Lung microvascular endothelial cell (primary cell): ENCODE measurements around the gene NFATC1. TPM values are rescaled to one million over a fixed set of nuclear protein-coding genes. Genes with fewer than 3 reads are reported as not detected.
"Not testable (repeated sequence)": the region's sequence is repeated elsewhere in the genome, so short reads cannot be mapped to it uniquely, and the experiment has no call there.

Source experiments
- DNase-seq, 2 donors: peaks; one replicate each; pipeline versions ENCODE4 v3.0.0 to v3.0.0-alpha.2; 2010; ENCODE audit warnings: low read depth in 2 of 2
- total RNA-seq: library from RNA; depleted of rRNA; stranded (reverse); fragments of >200 nt; gene quantifications from 2 replicates; pipeline ENCODE4 v1.2.1, GENCODE V29; 2014

The NFATC1 gene
- total RNA-seq, 1 donor from 2014 or later, result 20.8 TPM

DNA sequence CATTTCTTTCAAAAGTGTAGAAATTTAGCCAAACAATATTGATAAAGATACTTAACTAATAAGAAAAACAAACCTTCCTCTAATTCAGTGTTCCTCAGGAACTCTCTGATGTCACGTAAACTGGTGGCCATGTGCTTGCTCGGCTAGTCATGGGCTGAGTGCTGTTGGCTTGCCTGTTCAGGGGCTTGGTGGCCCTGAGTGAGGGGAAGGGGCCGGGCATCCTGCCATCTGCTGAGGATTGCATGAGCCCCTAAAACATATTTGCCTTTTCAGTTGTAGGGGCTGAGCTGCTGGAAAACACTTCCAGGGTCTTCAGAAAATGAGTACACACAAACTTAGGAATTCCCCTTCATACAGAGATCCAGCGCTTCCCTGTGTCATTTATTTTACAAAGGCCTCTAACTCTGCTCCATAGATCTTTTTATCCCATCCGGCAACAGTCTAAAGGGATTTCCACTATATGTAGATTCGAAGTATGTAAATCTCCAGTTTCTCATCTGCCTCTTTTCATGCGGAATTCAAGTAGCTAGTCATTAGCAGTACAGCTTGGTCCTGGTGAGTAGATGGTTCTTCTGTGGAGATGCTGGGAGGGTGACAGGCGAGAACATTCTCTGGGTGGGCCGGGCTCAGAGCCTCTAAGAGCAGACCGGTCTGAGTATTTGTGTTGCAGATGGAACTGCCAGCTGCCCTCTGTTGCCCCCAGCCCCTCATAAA lies 20.1 kb upstream of the NFATC1 start:
- no peak for DNase-seq

DNA sequence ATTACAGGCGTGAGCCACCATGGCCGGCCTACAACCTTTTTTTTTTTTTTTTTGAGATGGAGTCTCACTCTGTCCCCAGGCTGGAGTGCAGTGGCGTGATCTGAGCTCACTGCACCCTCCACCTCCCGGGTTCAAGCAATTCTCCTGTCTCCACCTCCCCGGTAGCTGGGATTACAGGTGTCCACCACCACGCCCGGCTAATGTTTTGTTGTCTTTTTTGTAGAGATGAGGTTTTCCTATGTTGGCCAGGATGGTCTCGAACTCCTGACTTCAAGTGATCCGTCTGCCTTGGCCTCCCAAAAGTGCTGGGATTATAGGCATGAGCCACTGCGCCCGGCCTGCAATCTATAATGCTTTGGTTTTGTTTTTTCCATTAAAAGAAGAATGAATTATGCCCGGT lies 19.1 kb upstream of the NFATC1 start:
- not testable (repeated sequence) for DNase-seq

DNA sequence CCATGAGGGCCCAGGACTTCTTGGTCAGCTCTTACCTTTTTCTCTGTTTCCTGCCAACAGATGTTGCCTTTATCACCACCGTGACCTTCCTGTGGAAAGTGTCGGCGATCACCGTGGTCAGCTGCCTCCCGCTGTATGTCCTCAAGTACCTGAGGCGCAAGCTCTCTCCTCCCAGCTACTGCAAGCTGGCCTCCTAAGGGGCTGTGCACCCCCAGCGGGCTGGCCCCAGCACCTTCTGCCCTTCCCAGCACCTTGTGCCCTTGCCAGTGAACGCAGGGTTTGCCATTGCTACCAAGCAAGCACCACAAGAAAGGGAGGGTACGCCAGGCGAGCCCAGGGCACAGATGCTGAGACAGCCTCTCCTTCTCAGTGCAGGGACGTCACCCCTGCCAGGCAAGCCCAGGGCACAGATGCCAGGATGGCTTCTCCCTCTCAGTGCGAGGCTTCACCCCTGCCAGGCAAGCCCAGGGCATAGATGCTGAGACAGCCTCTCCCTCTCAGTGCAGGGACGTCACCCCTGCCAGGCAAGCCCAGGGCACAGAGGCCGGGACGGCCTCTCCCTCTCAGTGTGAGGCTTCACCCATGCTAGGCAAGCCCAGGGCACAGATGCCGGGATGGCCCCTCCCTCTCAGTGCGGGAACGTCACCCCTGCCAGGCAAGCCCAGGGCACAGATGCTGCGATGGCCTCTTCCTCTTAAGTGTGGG lies 18.4 kb upstream of the NFATC1 start:
- DNase-seq, result no peak

DNA sequence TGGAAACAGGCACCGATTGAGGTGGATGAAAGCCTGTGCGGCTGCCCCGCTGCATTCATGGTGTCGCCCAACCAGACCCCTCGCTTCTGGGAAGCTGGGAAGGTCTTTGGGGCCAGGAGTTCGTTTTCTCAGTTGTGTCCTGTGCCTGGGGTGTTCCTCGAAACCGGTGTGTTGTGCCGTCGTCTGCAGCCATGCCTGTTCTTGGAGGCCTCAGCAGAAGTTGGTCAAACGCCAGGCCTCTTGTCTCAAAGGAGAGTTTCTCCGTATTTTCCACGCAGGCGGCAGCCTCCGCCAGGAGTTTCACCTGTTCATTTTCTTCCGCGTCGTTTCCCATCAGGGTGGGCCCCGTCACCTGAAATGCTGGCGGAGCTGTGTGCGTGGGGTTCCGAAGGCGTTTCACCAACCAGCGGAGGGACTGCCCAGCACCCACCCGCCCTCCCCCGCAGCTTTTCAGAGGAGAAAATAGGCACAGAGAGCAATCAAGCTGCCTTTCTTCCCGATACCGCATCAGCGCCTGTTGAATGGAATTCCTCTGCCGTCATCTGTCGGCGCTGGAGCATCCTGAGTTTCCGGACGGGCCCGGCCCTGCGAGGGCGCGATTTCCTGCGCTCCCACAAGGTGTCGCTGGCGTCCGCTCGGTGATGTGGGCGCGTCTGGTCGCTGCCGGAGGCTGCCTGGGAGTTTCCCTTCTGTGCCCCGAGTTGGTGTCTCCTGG lies 17.0 kb upstream of the NFATC1 start:
- peak; percentile 85 to 91 for DNase-seq

DNA sequence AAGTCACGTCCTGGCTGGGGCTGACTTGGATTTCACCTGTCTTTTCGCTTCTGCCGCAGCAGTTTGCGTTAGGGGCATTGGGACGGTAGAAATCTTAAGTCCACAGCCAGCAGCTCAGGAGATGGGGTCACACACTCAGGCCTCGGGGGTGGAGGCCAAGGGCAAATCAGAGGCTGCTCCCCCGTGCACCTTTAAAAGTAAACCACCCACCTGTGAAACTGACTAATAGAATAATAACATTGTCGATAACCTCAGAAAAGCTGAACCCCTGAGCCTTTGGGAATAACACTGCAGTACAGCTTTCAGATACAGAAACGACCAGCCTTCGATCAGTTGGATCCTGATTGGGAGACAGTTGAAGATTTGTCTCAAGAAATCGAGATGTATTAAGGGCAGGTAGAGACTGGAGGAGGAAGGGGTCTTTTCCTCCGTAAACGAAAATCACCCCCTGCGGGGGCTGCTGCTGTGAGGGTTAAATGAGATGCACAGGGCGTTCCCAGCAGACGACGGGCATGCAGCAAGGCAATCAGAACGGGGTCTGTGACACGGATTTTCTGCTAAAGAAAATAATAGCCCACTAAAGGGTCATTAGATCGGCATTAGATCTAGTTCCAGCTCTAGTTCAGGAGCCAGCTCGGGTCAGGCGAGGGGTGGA lies 16.4 kb upstream of the NFATC1 start:
- no peak for DNase-seq

DNA sequence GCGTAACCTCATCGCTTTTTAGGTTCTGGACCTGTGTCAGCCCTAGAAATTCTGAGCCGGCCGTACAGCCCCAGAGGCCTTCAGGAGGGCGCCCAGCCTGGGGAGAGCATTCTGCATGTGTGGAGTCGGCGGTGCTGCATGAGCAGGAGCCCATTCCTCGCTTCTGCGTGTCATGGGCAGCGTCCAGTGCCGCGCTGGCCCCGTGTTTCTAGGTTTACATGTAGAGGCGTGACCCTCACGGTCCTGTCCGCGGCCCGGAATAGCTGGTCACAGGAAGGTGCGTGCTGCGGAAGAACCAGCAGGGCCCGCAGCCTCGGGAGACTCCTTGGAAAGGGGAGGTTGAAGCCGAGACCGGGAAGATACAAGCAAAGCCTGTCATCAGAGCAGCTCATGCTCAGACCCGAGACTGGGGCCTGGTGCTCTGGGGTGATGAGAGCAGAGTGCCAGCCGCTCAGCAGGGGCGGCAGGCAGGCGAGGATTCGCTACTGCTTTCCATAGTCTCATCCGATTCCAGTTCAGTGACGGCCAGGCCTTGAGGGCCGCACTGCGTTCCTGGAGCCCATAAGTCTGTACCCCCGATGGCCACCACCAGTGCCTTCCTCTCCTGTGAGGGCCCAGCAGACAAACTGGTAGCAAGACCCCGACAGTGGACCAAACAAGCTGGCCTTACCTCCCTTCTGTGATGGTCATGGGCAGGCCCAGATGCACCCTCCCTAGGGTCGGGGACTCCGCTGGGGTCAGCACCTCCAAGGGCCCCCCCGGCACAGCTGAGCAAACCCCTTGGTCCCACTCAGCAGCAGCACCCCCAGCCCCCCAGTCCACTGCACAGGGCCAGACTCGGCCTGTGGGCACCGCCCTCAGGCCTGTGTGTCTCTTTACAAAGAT lies 15.6 kb upstream of the NFATC1 start:
- DNase-seq, result no peak

DNA sequence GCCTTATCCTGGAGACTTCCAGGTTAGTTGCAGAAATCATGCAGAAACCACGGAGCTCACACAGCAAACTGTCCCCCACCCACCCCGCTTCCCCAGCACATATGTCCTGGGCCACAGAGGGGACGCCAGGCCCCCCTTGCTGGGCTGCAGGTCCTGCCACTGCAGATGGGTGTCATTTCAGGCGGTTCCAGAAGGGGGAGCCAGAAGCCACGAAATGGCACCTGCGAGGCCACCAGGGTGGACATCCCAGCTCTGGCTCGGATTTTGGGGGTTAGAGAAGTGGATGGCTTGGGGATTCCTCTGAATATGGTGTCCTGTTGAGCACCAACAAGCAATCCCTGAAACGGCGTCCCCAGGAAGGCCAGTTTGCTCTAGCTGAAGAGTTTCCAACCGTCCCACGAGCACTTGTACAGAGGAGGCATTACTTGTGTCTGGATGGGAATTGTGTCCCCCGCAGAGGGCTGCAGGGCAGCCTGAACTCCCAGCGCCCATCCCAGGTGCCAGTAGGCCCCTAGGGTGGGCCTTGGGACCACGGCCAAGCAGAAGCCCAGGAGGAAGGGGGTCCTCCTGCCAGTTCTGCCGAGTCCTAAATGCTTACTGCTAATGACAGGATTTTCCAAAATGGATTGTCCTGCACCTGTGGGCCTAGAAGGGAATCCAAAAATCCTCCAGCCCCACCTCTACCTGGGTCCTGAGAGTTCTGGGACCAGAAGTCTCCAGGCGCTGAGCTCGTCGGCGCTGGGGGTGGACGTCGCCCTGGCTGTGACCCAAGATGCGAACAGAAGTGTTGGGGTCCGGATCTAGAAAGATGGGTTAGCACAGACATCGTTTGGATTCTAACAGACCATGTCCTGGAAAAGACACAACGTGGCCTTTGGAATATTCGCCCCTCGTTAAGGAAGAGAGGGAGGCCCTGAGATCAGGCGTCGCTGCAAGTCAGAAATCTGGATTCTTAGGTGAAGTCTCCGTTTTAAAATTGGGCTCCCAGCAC lies 14.6 kb upstream of the NFATC1 start:
- peak; percentile 58 to 73 for DNase-seq

DNA sequence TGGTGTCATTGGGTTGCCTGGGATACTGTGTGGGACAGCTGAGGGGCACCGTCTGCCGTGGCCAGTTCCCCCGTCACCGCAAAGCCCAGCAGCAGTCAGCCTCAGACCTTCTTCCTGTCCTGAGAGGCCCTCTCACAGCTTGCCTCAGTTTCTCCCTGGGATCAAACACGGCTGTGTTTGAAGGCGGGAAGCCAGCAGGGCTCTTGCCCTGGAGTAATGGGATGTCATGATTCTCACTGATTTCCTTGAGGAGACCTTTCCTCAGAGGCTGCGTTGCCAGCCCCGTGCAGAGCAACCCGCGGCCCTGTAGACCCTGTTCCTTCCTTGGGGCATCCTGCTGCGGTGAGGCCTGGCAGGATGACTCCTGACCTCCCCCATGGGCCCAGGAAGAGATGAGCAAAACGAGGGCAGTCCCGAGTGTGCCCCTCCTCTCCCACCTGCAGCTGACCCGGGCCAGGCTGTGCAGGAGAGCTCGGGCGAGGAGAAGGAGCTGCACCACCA lies 13.9 kb upstream of the NFATC1 start:
- no peak for DNase-seq

DNA sequence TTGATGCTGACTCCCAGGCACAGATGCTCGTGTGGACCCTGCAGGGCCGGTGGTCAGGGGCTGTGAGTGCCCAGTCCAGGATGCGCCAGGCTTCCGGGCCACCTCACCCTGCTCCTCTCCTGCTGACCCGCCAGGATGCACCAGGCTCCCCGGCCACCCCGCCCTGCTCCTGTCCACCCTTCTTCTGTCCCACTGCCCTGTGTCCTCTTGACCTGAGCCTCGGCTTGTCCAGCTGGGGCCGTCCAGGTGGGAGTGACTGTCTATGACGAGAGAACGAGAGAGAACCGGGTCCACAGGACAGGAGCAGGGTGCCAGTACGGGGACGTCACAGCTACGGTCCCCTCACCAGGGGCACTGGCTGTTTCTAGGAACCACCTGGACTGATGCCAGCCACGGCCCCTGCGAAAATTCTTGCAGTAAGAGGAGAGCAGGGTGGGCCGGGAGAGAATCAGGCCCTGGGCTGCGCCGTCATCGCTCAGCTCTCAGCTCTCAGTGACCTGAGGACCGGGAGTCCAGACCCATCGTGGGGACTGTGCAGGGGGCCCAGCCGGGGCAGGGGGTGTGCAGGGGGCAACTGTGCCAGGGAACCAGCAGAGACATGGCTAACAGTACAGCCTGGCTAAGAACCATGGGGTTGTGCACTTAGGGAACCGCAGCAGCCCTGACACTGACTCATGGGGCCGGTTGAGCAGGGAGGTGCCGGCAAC lies 12.9 kb upstream of the NFATC1 start:
- no peak for DNase-seq

DNA sequence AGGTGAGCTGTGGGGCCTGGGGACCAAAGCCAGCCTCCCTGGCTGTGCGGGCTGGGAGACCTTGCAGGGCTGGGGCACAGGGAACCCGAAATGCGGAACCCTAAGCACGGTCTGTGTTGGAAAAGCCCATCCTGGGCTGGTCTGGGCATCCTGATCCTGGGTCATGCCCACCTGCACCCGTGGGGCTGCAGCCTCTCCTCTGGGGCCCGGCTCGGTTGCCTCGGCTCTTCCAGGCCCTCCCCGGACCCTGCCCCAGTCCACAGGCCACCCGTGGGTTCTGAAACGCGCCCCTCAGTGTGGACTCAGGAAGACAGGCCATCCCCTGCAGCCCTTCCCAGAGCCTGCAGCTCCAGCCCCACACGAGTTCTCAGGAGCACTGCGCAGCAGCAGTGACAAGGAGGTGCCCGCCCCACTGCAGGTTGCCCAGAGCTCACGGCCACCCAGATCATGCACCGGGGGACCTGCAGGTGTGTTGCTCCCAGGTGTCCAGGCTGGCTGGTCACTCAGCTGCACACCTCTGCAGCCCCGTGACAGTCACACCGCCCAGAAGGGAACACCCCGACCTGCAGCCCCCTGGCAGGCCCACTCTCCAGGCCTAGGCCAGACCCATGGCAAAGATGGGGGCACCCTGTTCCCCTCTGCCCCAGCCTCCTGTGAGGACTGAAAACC lies 12.2 kb upstream of the NFATC1 start:
- DNase-seq, result no peak

DNA sequence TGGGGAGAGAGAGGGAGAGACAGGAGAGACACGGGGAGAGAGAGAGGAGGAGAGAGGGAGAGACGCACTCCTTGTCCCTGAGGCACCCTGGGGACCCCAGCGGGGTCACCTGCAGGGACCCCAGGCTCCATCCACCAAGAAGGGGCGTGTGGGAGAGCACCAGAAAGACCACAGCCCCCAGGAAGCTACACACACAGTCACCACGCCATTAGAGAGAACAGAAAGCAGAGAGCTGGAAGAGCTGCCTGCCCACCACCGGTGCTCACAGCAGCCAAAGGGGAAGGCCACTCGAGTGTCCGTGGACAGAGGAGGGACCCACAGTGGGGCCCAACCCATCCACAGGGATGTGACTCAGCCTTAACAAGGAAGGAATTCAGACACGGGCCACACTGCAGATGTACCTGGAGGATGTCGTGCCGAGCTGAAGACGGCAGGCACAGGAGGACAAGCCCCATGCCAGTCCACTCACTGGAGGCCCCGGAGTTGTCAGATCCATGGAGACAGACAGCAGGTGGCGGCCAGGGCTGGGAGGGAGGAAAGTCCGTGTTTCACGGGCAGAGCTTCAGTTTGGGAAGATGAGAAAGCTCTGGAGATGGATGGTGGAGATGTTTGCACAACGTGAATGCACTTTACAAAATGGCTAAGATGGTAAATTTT lies 11.5 kb upstream of the NFATC1 start:
- DNase-seq, result no peak

DNA sequence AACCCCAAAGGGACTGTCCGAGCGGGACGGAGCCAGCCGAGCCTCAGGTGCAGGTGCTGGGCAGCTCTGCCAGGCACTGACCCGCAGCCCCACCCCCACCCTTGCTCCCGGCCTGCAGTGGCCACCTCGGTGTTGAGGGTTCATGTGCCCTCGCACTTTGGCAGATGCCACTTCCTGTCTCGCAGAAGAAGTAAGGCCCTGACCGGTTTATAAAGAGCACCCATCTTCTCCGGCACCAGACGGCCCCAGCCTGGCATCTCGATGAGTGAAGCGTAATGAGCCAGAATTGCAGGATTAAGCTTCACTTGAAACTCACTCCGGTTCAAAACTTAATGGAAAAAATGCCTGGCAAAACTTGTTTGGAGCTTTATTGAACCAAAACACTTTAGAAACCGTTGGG lies 10.9 kb upstream of the NFATC1 start:
- no peak for DNase-seq

DNA sequence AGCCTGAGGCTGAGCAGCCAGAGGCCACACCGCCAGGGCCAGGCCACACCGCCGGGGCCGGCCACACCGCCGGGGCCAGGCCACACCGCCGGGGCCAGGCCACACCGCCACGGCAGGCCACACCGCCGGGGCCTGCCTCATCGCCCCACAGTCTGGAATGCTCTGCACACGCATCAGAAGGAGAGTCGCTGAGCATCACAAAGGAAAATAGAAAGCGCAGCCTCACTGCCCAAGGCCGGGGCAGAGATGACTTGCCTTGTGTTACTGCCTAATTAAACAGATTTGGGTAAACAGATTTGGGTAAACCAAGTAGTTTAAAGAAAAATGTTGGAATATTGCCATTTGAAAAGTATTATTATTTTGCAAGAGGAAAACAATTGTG lies 10.4 kb upstream of the NFATC1 start:
- no peak for DNase-seq

DNA sequence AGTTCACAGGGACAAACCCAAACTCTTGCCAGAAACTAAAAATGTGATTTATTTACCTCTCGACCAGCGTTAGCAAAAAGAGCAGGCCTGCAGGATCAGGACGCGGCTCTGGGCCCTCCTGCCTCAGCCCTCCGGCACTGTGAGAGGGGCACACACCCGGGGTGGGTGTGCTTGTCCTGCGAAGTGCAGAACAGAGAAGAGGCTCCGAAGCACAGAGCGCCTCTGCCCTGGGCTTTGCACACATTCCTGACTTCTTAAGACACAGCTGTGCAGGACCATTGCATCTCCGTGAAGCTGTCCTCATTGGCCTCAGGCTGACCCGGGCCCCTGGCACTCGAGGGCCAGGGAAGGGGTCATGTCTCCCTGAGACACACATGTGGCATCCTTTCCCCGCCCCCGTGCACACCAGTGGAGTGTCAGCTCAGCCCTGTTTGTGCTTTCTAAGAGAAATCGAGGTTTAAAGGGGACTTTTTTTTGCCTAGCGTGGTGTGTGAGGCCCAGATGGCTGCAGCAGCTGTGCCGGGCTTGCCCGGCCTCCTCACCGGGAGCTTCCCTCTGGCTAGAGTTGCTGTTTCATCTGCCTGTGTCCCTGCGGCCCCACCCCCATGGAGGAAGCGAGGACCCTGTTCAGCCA lies 9.9 kb upstream of the NFATC1 start:
- DNase-seq, result no peak

DNA sequence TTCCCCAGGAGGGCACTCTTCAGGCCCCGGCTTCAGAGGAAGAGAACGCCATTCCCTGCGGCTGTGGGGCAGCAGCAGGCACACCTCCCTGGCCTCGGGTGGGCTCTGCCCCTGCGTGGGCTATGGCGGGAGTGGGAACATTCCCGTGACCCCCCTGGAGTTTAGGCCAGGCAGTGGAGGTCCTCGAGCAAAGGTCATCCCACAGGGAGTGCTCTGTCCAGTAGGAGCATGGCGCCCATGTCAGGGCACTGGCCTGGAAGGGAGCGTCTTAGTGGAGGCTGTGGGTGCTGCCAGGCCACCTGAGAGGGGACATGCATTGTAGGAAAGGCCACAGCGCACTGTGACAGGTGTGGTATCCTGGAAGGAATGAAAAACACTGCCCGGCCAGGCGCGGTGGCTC lies 9.2 kb upstream of the NFATC1 start:
- DNase-seq, result no peak

DNA sequence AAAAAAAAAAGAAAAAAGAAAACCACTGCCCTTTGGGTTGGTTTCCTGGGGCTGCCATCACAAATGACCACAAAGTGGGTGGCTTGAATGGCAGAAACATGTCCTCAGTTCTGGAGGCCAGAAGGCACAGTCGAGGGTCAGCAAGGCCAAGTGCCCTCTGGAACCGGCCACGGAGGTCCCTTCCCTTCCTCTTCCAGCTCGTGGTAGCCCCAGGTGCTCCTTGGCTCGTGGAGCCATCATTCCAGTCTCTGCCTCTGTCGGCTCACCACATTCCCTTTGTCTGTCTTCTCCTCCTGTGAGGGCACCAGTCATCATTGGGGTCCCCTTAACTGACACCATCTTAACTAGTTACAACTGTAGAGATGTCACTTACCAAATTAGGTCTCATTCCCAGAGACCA lies 8.5 kb upstream of the NFATC1 start:
- DNase-seq, result no peak

DNA sequence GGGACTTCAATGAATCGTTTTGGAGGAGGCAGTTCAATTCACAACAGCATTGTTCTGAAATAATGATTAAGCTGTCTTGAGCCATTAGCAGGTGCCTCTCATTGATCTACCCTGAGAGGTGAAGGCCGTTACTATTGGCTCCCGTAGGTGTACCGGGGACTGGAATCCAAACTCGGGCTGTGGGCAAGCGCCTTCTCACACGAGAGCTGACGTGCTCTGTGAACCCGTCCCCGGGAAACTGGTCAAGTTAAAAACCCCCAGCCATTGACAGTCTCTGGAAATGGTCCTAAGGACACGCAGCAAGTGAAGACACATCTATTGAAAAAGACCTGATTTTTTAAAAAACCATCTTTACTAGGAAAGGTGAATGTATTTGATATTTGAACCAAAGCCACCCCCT lies 8.1 kb upstream of the NFATC1 start:
- DNase-seq, result no peak

DNA sequence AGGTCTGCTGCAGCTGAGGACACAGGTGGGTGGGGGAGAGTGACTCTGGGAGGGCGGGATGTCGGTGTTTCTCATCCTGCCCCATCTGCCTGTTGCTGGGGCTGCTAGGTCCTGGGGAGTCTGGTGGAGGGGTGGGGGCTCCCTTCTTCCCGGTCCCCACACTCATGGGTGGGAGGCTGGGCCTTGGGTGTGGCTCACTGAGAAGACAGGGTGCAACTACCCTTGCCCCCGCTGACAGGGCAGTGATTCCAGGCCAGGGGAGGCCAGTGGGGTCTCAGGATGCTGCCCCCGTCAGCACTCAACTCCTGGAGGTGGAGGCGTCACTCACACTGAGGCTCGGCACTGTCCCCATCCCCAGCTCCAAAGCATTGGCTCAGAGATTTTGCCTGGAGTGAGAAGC lies 7.7 kb upstream of the NFATC1 start:
- DNase-seq, result no peak
